ENCODE measurements around the gene POU6F1. TPM values are rescaled to one million over a fixed set of nuclear protein-coding genes. Genes with fewer than 3 reads are reported as not detected.

POU6F1 gene
- total RNA-seq, 1 experiment from 2014 or later = 13.3 TPM

GRCh38 chr12:51177897-51178296 is 40.0 kb downstream of the POU6F1 start:
- TF ChIP-seq CTCF (conservative IDR thresholded peaks at IDR 0.05) = no peak
- no peak overlapping the region for H2BK120ac ChIP-seq (ENCODE audit: low read depth, low read length, poor library complexity, severe bottlenecking)
- no peak overlapping the region for H3K56ac ChIP-seq (ENCODE audit: insufficient read length, low read depth, low read length)
- peaks cover 3% of the 10 kb centered on the region for H3K23me2 ChIP-seq (ENCODE audit: insufficient read length, low read depth, low read length, poor library complexity, severe bottlenecking)
- H2BK12ac ChIP-seq (ENCODE audit: insufficient read length, low read depth, low read length) = no peak overlapping the region
- no peak overlapping the region for H2BK20ac ChIP-seq (ENCODE audit: low read depth, low read length, poor library complexity, severe bottlenecking)
- no peaks in the 10 kb centered on the region for H3K9me3 Mint-ChIP-seq
- H3K4me1 ChIP-seq (ENCODE audit: insufficient read depth, low read length) = no peaks in the 10 kb centered on the region
- no peak overlapping the region for H2BK5ac ChIP-seq (ENCODE audit: insufficient read length, low read length)
- H3K4me1 Mint-ChIP-seq = 0 out of 4 replicates have a peak, but pooled peaks cover 0 to 2% of the 10 kb centered on the region in 2 experiments
- no peak overlapping the region for H2AK5ac ChIP-seq (ENCODE audit: insufficient read length, low read length)
- H3K23ac ChIP-seq (ENCODE audit: insufficient read length, low read depth, low read length) = no peak overlapping the region
- H3K14ac ChIP-seq (ENCODE audit: insufficient read depth, low read length) = no peak overlapping the region
- no peaks in the 10 kb centered on the region for H3K27me3 ChIP-seq (ENCODE audit: insufficient read depth, low read length)
- no peaks in the 10 kb centered on the region for H4K20me1 ChIP-seq (ENCODE audit: control insufficient read depth, insufficient read depth, insufficient read length)
- no peak overlapping the region for H3K27ac ChIP-seq (ENCODE audit: insufficient read length, low read depth, low read length)
- H4K91ac ChIP-seq (ENCODE audit: insufficient read length, low read depth, low read length) = no peak overlapping the region
- no peaks in the 10 kb centered on the region for H3K79me2 ChIP-seq (ENCODE audit: insufficient read depth, low read length)
- no peak overlapping the region for H3K9ac ChIP-seq (ENCODE audit: extremely low read depth, insufficient read length, low read length)
- H2AFZ ChIP-seq (ENCODE audit: low read length) = no peak overlapping the region
- no peak overlapping the region for H4K5ac ChIP-seq (ENCODE audit: insufficient read length, low read depth, low read length)
- DNase-seq = no peak
- no CpG with 5 or more reads among the region's 2 CpGs for WGBS (ENCODE audit: extremely low coverage, insufficient read length, low lambda C conversion rate)
- no peak overlapping the region for H3K4me3 Mint-ChIP-seq
- H3K79me1 ChIP-seq (ENCODE audit: insufficient read depth, low read depth, low read length, poor library complexity, severe bottlenecking) = no peaks in the 10 kb centered on the region
- H3K18ac ChIP-seq (ENCODE audit: insufficient read length, low read depth, low read length) = no peak overlapping the region
- H3K4ac ChIP-seq (ENCODE audit: low read depth, low read length) = no peak overlapping the region
- H3K27me3 Mint-ChIP-seq (ENCODE audit: low read depth) = peaks cover 3% of the 10 kb centered on the region; the same call in 1 of the 2 replicates
- no peak overlapping the region for H4K8ac ChIP-seq (replicated peaks; ENCODE audit: insufficient read length, low read depth, low read length)
- no peak overlapping the region for H3T11ph ChIP-seq (ENCODE audit: low read length)
- H3K4me2 ChIP-seq (ENCODE audit: insufficient read depth, insufficient read length, low read length) = no peak overlapping the region
- H2BK15ac ChIP-seq (ENCODE audit: low read depth, low read length) = no peak overlapping the region
- H3K9me3 ChIP-seq (ENCODE audit: control insufficient read depth, low read depth, low read length) = no peaks in the 10 kb centered on the region
- no peaks in the 10 kb centered on the region for H3K36me3 Mint-ChIP-seq (ENCODE audit: insufficient read depth in 1 of 3, low read depth in 3 of 3)
- H3K27ac Mint-ChIP-seq = no peak overlapping the region

All from H9 (cell line).